Motor neuron (in vitro differentiated cells): Measurements from ENCODE around the gene KLHL29. TPM values are rescaled to one million over a fixed set of nuclear protein-coding genes. Genes with fewer than 3 reads are reported as not detected.

Source experiments
- ATAC-seq, 8 experiments: fragments of 200-7000 bp; cut with Tn5 transposase; replicated peaks in 6 of 8; 2 replicates each; pipeline ENCODE4 v1.8.0; 2021; ENCODE audit warnings: mild to moderate bottlenecking in 8 of 8, moderate library complexity in 8 of 8
- H3K27ac ChIP-seq, 2 donors: fragments of 250-450 bp; sonication (Bioruptor Pico); 2 replicates each; pipeline ENCODE4 v1.9.0; 2021; ENCODE audit warnings: antibody characterized with exemption in 2 of 2, mild to moderate bottlenecking in 2 of 2, moderate library complexity in 1 of 2
- H3K4me1 ChIP-seq, 2 donors: fragments of 250-450 bp; sonication (Bioruptor Pico); replicated peaks in 1 of 2; 2 replicates each; pipeline ENCODE4 v1.6.1; 2021; ENCODE audit warnings: antibody characterized with exemption in 2 of 2, mild to moderate bottlenecking in 2 of 2, moderate library complexity in 1 of 2
- H3K4me3 ChIP-seq, 5 donors: fragments of 250-450 bp; sonication (Bioruptor Pico); 2 replicates each; pipeline ENCODE4 v1.9.0; 2021; ENCODE audit warnings: antibody characterized with exemption in 5 of 5, mild to moderate bottlenecking in 5 of 5, moderate library complexity in 4 of 5
- WGBS, 10 experiments: fragments of 450-650 bp; shearing (Covaris generic); methylation state at CpG; one replicate each; pipeline ENCODE4 v1.0.0; 2022; 5-methylcytosine and 5-hydroxymethylcytosine counted together
- in situ Hi-C, 9 experiments: fragments of 400-800 bp; cut with MboI; loops; one replicate each; pipeline ENCODE4 v1.15.0; 2021; ENCODE audit warnings: low sequenced_read_pairs in 9 of 9, low pct_unique_long_range_greater_than_20kb in 2 of 9; ENCODE audit not compliant: unreplicated experiment in 9 of 9
- total RNA-seq, 8 experiments: library from RNA; unstranded; fragments of 300-600 nt; gene quantifications; 2 replicates each; pipeline versions ENCODE4 v1.2.3 to v1.2.4, GENCODE V29; 2022

Gene KLHL29
- total RNA-seq, 8 experiments from 2014 or later = 4.1 to 58.7 (median 5.4) TPM

- in situ Hi-C loops = no loop called here
- ATAC-seq = no peak
- WGBS, 10 experiments = 40 to 100% (median 94%) methylated on average over 1 to 6 of the region's 7 CpGs; no CpG with 5 or more reads in 4 of the 10 experiments
- Histone ChIP-seq H3K4me1 (peaks cover 23 to 27% of the 10 kb centered on the region in 2 donors), H3K4me3 (no peak overlapping the region), H3K27ac (no peak overlapping the region)
These were observed 246.0 kb downstream of the KLHL29 start for GRCh38 chr2:23630961-23631360.

GRCh38 chr2:23631389-23631788 lies 246.4 kb downstream of the KLHL29 start:
- Histone ChIP-seq H3K4me1 (peaks cover 26 to 28% of the 10 kb centered on the region in 2 donors), H3K4me3 (no peak overlapping the region), H3K27ac (no peak overlapping the region)
- WGBS, 10 experiments = 65 to 100% (median 79%) methylated on average over 4 to 5 of the region's 11 CpGs; no CpG with 5 or more reads in 3 of the 10 experiments
- ATAC-seq = no peak
- in situ Hi-C loops = no loop called here

DNA sequence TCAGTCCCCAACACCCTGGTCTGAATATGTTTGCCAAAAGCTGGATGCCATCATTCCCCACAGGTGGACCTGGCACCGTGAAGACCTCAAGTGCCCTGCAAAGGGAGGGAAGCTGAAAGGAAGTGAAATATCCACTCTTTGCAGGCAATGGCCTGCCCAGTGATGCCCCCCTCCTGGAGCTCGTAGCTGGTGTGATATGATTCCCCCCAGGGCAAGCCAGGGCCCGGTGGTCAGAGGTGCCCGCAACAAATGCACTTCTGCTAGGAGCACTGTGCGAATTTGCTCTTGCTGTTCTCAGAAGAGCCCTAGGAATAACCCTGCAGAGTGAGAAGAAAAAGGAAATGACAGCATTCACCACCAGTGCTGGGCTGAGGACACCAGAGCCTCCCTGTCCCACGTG lies 247.4 kb downstream of the KLHL29 start:
- Histone ChIP-seq H3K4me3 (no peak overlapping the region), H3K4me1 (peaks cover 31 to 37% of the 10 kb centered on the region in 2 donors), H3K27ac (no peak overlapping the region)
- WGBS, 10 experiments = 50 to 100% (median 61%) methylated on average over 1 to 3 of the region's 6 CpGs; no CpG with 5 or more reads in 5 of the 10 experiments
- in situ Hi-C loops = no loop called here
- ATAC-seq = no peak

- Histone ChIP-seq H3K4me3 (no peak overlapping the region), H3K27ac (no peak overlapping the region), H3K4me1 (peaks cover 30 to 40% of the 10 kb centered on the region in 2 donors)
- WGBS, 10 experiments = 45 to 100% (median 84%) methylated on average over 1 to 2 of the region's 5 CpGs; no CpG with 5 or more reads in 6 of the 10 experiments
- in situ Hi-C loops = no loop called here
- ATAC-seq = no peak
These were observed 247.9 kb downstream of the KLHL29 start for GRCh38 chr2:23632831-23633395.

GRCh38 chr2:23633966-23634365 lies 249.0 kb downstream of the KLHL29 start:
- no peak overlapping the region for H3K27ac ChIP-seq
- no peak for ATAC-seq
- no peak overlapping the region for H3K4me3 ChIP-seq
- WGBS, 10 experiments = 88 to 100% (median 97%) methylated on average over 1 to 3 of the region's 8 CpGs; no CpG with 5 or more reads in 6 of the 10 experiments
- H3K4me1 ChIP-seq = peaks cover 29 to 36% of the 10 kb centered on the region in 2 donors
- in situ Hi-C loops = no loop called here

DNA sequence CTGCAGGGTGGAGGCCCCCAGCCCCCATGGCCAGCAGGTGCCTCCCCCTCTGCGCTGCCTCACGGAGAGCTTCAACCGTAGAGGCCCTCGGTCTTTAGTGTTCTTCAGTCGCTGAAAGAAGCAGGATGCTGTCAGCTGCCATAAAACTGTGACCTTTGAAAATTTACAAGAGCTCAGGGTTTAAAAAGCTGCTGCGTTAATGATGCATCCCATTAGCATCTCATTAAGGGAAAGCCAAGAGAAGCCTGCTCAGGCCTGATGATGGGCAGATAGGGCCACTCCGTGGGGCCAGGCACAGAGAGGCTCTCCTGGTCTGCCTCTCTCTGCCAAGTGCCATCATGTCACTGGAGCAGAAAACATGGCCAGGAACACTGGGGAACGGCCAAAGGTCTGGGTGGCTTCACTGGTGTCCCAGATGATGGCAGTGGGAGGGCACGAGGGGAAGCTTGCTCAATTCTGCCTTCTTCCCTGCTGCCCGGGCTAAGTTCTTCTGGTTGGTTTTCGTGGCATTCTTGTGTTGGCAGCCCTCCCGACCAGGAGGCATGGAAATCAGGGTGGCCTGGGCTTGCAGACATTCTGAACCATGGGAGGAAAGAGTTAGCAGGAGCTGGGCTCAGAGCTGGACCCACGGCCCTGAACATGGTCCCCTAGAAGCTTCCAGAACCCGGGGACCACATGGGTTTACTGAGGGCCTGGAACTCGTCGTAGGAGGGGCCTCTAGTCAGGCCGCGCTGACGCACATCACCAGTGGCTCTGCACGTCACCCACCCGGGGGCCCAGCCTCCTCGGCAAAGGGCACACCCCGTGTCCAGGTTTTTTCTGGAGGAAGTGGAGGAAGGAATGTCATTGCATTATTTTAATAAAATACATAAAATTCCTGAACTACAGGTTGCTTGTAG lies 250.7 kb downstream of the KLHL29 start:
- peak overlapping the region in 1 of 2 donors; percentile 4 for H3K27ac ChIP-seq
- peaks cover 23 to 28% of the 10 kb centered on the region in 2 donors for H3K4me1 ChIP-seq
- WGBS, 10 experiments = 40 to 100% (median 63%) methylated on average over 1 to 7 of the region's 23 CpGs; no CpG with 5 or more reads in 3 of the 10 experiments
- in situ Hi-C loops = no loop called here
- ATAC-seq = peak in 5 of 8 experiments; percentile 61 to 77 (median 66)
- H3K4me3 ChIP-seq = no peak overlapping the region

GRCh38 chr2:23636426-23636825 lies 251.4 kb downstream of the KLHL29 start:
- WGBS, 10 experiments = 20 to 74% (median 70%) methylated on average over 1 to 9 of the region's 11 CpGs; no CpG with 5 or more reads in 4 of the 10 experiments
- peak in 5 of 8 experiments; percentile 47 to 80 (median 50) for ATAC-seq

DNA sequence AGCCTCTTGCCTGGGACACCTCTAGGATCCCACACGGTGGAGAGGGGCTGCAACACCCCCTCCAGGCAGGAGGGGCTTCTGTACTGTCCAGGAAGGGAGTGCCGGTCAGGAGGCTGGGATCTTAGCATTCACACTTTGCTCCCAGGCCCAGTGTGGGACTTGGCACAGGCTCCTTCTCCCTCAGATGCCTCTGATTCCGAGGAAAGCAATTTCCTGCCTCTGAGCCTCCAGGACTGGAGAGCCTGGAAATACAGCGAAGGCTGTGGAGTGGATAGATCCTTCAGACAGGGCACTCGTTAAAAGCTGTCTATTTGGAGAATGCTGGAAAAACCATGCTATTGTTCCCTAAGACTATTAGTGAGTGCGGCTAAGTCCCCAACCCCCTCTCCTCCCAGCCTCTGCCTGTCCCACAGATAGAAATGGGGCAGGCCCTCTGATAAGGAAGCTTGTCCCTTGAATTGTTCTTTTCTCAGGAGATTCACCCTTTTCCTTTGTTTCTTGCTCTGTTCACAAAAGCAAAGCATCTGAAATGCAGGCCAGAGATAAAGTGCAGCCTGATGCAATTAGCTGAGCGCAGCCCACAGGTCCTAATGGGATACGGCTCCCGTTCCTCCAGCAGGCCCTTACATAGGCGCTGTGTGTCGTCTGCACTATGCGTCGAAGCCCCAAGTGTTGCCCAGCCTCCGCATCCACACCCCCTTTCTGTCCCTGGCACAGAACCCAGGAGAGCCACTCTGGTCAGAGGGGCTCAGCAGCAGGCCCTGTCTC lies 252.2 kb downstream of the KLHL29 start:
- Histone ChIP-seq H3K27ac (peak overlapping the region in 1 of 2 donors; percentile 69), H3K4me1 (peaks cover 23 to 25% of the 10 kb centered on the region in 2 donors), H3K4me3 (no peak overlapping the region)
- 17 to 90% (median 58%) methylated on average over 1 to 10 of the region's 14 CpGs; no CpG with 5 or more reads in 1 of the 10 experiments for WGBS, 10 experiments
- peak in 5 of 8 experiments; percentile 57 to 76 (median 71) for ATAC-seq
- in situ Hi-C loops = no loop called here

More at GRCh38 chr2:23636426-23636825, 251.4 kb downstream of the KLHL29 start:
- Histone ChIP-seq H3K27ac (no peak overlapping the region), H3K4me3 (no peak overlapping the region), H3K4me1 (peaks cover 23 to 25% of the 10 kb centered on the region in 2 donors)
- in situ Hi-C loops = no loop called here

DNA sequence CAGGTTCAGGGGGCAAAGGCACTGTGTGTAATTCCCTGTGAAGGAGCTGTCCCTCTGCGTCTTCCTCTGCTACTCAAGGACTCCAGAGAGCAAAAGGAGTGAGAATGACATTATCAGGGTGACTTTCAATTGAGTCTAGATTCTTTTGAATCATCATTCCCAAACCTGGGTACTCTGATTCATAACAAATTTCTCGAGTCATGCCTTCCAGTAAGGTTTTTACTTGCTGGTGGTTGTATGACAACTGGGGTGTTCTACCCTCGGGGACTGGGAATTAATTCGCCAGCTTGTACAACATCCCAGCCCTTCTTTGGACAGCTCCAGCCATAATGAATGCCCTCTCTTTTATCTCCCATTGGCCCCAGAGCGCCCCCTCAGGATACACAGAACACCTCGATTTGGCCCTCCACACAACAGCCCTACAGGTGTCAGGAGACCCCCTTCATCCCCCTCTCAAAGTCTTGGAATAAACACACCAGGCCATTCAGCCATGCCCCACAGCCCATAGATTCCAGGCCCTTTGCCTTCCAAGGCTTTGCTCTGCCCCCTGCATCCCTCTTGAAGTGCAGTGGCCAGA lies 254.5 kb downstream of the KLHL29 start:
- ATAC-seq = no peak
- WGBS, 10 experiments = 30 to 91% (median 78%) methylated on average over 1 to 5 of the region's 6 CpGs; no CpG with 5 or more reads in 4 of the 10 experiments
- Histone ChIP-seq H3K4me1 (peaks cover 23 to 25% of the 10 kb centered on the region in 2 donors), H3K4me3 (no peak overlapping the region), H3K27ac (no peak overlapping the region)
- in situ Hi-C loops = no loop called here

DNA sequence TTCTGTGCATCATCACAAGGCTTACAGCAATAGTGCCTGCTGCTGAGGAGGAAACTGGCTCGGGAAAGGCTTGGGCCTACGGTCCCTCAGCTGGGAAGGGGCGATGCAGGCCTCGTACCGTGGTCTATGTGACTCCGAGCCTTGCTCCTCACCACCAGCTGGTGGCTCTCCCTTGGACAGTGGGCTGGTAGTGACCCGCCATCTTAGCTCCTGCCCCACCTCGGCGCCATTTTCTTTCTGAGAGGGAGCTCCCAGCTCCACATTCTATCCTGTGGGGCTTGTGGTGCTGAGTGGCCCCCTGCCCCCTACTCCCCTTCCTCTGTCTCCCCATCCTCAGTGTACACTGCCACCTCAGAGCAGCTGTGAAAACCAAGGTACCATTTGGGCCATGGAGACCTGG lies 255.7 kb downstream of the KLHL29 start:
- ATAC-seq = no peak
- peaks cover 16 to 18% of the 10 kb centered on the region in 2 donors for H3K4me1 ChIP-seq
- in situ Hi-C loops = no loop called here
- H3K4me3 ChIP-seq = no peak overlapping the region
- no peak overlapping the region for H3K27ac ChIP-seq
- no CpG with 5 or more reads among the region's 9 CpGs for WGBS, 10 experiments

- H3K27ac ChIP-seq = no peak overlapping the region
- WGBS, 10 experiments = 100% methylated on average over 2 of the region's 24 CpGs; no CpG with 5 or more reads in 9 of the 10 experiments
- no peak for ATAC-seq
- in situ Hi-C loops = no loop called here
- no peak overlapping the region for H3K4me3 ChIP-seq
- peaks cover 0 to 2% of the 10 kb centered on the region in 2 donors for H3K4me1 ChIP-seq
These were observed 257.5 kb downstream of the KLHL29 start for GRCh38 chr2:23642516-23642915.

DNA sequence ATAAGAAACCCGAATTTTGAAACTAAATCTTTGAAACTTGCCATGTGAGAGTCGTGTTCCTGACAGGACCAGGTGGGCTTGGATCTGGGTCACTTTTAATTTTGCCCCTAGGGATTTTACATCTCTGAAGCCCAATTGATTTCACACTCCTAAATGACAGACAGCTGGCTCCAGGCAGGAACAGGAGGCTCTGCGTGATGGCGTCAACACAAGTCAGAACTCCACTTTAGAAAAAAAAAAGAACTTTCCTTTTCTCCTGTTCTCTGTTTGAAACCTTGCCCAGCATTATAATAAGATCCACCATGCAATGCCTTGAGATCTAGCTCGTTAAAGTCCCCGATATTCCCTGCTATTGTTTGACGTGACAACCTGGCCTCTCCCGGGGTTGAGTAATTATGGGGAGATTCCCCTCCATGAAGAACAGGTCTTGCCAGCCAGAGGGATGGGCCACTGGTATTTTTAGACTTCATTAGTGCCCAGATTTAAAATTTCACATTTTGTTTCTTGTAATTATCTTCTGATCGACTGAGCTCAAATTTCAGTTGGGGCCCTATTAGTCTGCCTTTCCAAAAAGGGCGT lies 260.3 kb downstream of the KLHL29 start:
- 22 to 87% (median 71%) methylated on average over 3 to 10 of the region's 10 CpGs for WGBS, 10 experiments
- Histone ChIP-seq H3K27ac (no peak overlapping the region), H3K4me3 (no peak overlapping the region), H3K4me1 (peaks cover 12 to 17% of the 10 kb centered on the region in 2 donors)
- in situ Hi-C loops = no loop called here
- ATAC-seq = no peak
